Keratinocyte (primary cell): ENCODE data around the gene ABI3BP. TPM values are rescaled to one million over a fixed set of nuclear protein-coding genes. Genes with fewer than 3 reads are reported as not detected.

Experiments
- DNase-seq: peaks from one replicate; pipeline ENCODE4 v3.0.0-alpha.2; 2011; ENCODE audit warnings: low read depth, missing footprints, low spot score
- FAIRE-seq: peaks from 2 replicates; lab custom pipeline; 2011; peaks lifted over from hg19 to GRCh38; lab: Jason Lieb, UNC
- H2AFZ ChIP-seq: 2 replicates; pipeline ENCODE4 v1.6.0; 2012; ENCODE audit warnings: low read length, control low read depth, inconsistent platforms; ENCODE audit not compliant: control insufficient read depth
- H3K27ac ChIP-seq: 2 replicates; pipeline ENCODE4 v1.5.1; 2011; ENCODE audit warnings: low read length; ENCODE audit not compliant: control insufficient read depth, insufficient read depth
- H3K27me3 ChIP-seq: 3 replicates; pipeline ENCODE4 v1.6.0; 2011; ENCODE audit warnings: low read length; ENCODE audit not compliant: control insufficient read depth, insufficient read depth; ENCODE audit errors: extremely low read depth
- H3K36me3 ChIP-seq, 2 experiments: 2 replicates in 1 of 2; 3 replicates in 1 of 2; pipeline ENCODE4 v1.5.1; 2011; ENCODE audit warnings: low read length in 2 of 2, mild to moderate bottlenecking in 1 of 2; ENCODE audit not compliant: control insufficient read depth in 2 of 2, insufficient read depth in 2 of 2; ENCODE audit errors: extremely low read depth in 1 of 2
- H3K4me1 ChIP-seq: 3 replicates; pipeline ENCODE4 v1.5.1; 2011; ENCODE audit warnings: low read length; ENCODE audit not compliant: control insufficient read depth, insufficient read depth; ENCODE audit errors: extremely low read depth
- H3K4me2 ChIP-seq: 3 replicates; pipeline ENCODE4 v1.6.0; 2011; ENCODE audit warnings: low read depth, low read length; ENCODE audit not compliant: control insufficient read depth, insufficient read depth; ENCODE audit errors: extremely low read depth
- H3K4me3 ChIP-seq, 3 experiments: fragments of 200-600 bp in 1 of 3; sonication (generic) in 1 of 3; 2 replicates in 2 of 3; 3 replicates in 1 of 3; pipeline ENCODE4 v1.5.1; 2011 to 2016; ENCODE audit warnings: low read length in 3 of 3, mild to moderate bottlenecking in 3 of 3, control low read depth in 2 of 3, inconsistent platforms in 1 of 3, low read depth in 1 of 3, mixed read lengths in 1 of 3, mixed run types in 1 of 3, moderate library complexity in 1 of 3; ENCODE audit not compliant: control insufficient read depth in 2 of 3, insufficient read depth in 2 of 3; ENCODE audit errors: extremely low read depth in 1 of 3
- H3K79me2 ChIP-seq: 2 replicates; pipeline ENCODE4 v1.6.0; 2012; ENCODE audit warnings: low read length; ENCODE audit not compliant: control insufficient read depth, insufficient read depth
- H3K9ac ChIP-seq: 3 replicates; pipeline ENCODE4 v1.6.0; 2011; ENCODE audit warnings: low read length; ENCODE audit not compliant: control insufficient read depth, insufficient read depth; ENCODE audit errors: extremely low read depth
- H3K9me1 ChIP-seq: 3 replicates; pipeline ENCODE4 v1.6.0; 2011; ENCODE audit warnings: low read length; ENCODE audit not compliant: control insufficient read depth, insufficient read depth; ENCODE audit errors: extremely low read depth
- H3K9me3 ChIP-seq: 2 replicates; pipeline ENCODE4 v1.5.1; 2012; ENCODE audit warnings: low read depth, low read length; ENCODE audit not compliant: control insufficient read depth
- H4K20me1 ChIP-seq: 3 replicates; pipeline ENCODE4 v1.6.0; 2011; ENCODE audit warnings: low read length; ENCODE audit not compliant: control insufficient read depth, insufficient read depth; ENCODE audit errors: extremely low read depth
- CTCF ChIP-seq, 3 experiments: IDR thresholded peaks in 1 of 3; conservative IDR thresholded peaks in 1 of 3; optimal IDR thresholded peaks in 1 of 3; 2 replicates in 2 of 3; 3 replicates in 1 of 3; pipeline versions ENCODE3 to v1.5.1; 2011; ENCODE audit warnings: low read length in 3 of 3, mild to moderate bottlenecking in 3 of 3, moderate library complexity in 2 of 3, control low read depth in 1 of 3, inconsistent platforms in 1 of 3; ENCODE audit not compliant: insufficient read depth in 2 of 3; ENCODE audit errors: extremely low read depth in 1 of 3
- EZH2 ChIP-seq: IDR thresholded peaks from one replicate; pipeline ENCODE4 v1.6.1; 2012; ENCODE audit warnings: inconsistent platforms, mild to moderate bottlenecking, low read length, moderate library complexity
- dilution Hi-C: fragments of 300-500 bp; cut with MboI; formaldehyde crosslinking; loops from one replicate; pipeline ENCODE4 v1.7.0; 2020; ENCODE audit warnings: low sequenced_read_pairs; ENCODE audit not compliant: extremely low pct_ligation_motif_present
- polyA plus RNA-seq, 5 experiments: library from polyadenylated mRNA; depleted of rRNA in 3 of 5; stranded (reverse) in 3 of 5; stranded (forward) in 1 of 5; unstranded in 1 of 5; fragments of >200 nt; gene quantifications; 1 replicate in 1 of 5; 2 replicates in 3 of 5; 3 replicates in 1 of 5; pipeline versions ENCODE4 v1.2.1 to v1.2.3, GENCODE V29; 2011 to 2012; ENCODE audit warnings: missing spikeins in 2 of 5, low read depth in 1 of 5, low replicate concordance in 1 of 5

ABI3BP gene
- polyA plus RNA-seq, 1 donor (not counting 4 experiments of a cell fraction or from before 2014, with no cell fraction given): 0.59 TPM

GRCh38 chr3:100981164-100981911 is 11.9 kb downstream of the ABI3BP start:
- H3K27ac ChIP-seq: no peak overlapping the region

GRCh38 chr3:100978011-100978659 is 15.1 kb downstream of the ABI3BP start:
- no peak overlapping the region for H3K9ac ChIP-seq
- H3K9me3 ChIP-seq: no peaks in the 10 kb centered on the region
- dilution Hi-C loops: no loop called here
- H3K79me2 ChIP-seq: no peaks in the 10 kb centered on the region
- TF ChIP-seq EZH2 (no peak), CTCF (optimal IDR thresholded peaks at IDR 0.05 in 1 of 3, IDR thresholded peaks at IDR 0.05 in 1 of 3, conservative IDR thresholded peaks at IDR 0.05 in 1 of 3; ENCODE audit: extremely low read depth in 1 of 3, insufficient read depth in 2 of 3, low read length in 3 of 3) (no peak)
- H3K4me1 ChIP-seq: peaks cover 7% of the 10 kb centered on the region
- no peaks in the 10 kb centered on the region for H3K36me3 ChIP-seq
- no peaks in the 10 kb centered on the region for H4K20me1 ChIP-seq
- H3K4me3 ChIP-seq: no peak overlapping the region
- peak; percentile 20 for FAIRE-seq
- no peak overlapping the region for H2AFZ ChIP-seq
- H3K4me2 ChIP-seq: no peak overlapping the region
- no peaks in the 10 kb centered on the region for H3K9me1 ChIP-seq
- no peaks in the 10 kb centered on the region for H3K27me3 ChIP-seq
- DNase-seq: no peak
- no peak overlapping the region for H3K27ac ChIP-seq

More at GRCh38 chr3:100981164-100981911, 11.9 kb downstream of the ABI3BP start:
- dilution Hi-C loops: no loop called here
- no peak overlapping the region for H3K4me3 ChIP-seq
- H3K4me1 ChIP-seq: no peaks in the 10 kb centered on the region
- no peak overlapping the region for H3K4me2 ChIP-seq
- no peak for TF ChIP-seq CTCF (optimal IDR thresholded peaks at IDR 0.05 in 1 of 3, IDR thresholded peaks at IDR 0.05 in 1 of 3, conservative IDR thresholded peaks at IDR 0.05 in 1 of 3; ENCODE audit: extremely low read depth in 1 of 3, insufficient read depth in 2 of 3, low read length in 3 of 3)
- TF ChIP-seq EZH2: no peak
- H3K9me1 ChIP-seq: no peaks in the 10 kb centered on the region
- no peaks in the 10 kb centered on the region for H4K20me1 ChIP-seq
- H3K27me3 ChIP-seq: no peaks in the 10 kb centered on the region
- no peak for DNase-seq
- H2AFZ ChIP-seq: no peak overlapping the region
- H3K79me2 ChIP-seq: no peaks in the 10 kb centered on the region
- no peaks in the 10 kb centered on the region for H3K36me3 ChIP-seq
- H3K9ac ChIP-seq: no peak overlapping the region
- H3K9me3 ChIP-seq: no peaks in the 10 kb centered on the region
- FAIRE-seq: no peak
